SK-MEL-5 (cell line): ENCODE results near the gene ARL6IP6. TPM values are rescaled to one million over a fixed set of nuclear protein-coding genes. Genes with fewer than 3 reads are reported as not detected.
"Not testable (repeated sequence)": the region's sequence is repeated elsewhere in the genome, so short reads cannot be mapped to it uniquely, and the experiment has no call there.

Source experiments
- DNase-seq: peaks from one replicate; pipeline ENCODE4 v3.0.0-alpha.2; 2016; ENCODE audit warnings: low read depth, low spot score
- in situ Hi-C: cut with HindIII; loops from 2 replicates; pipeline ENCODE4 v1.10.0; 2016; ENCODE audit warnings: low sequenced_read_pairs, high pct_unique_total_duplicates, low pct_unique_long_range_greater_than_20kb
- total RNA-seq: library from RNA; depleted of rRNA; stranded (reverse); fragments of >200 nt; shearing (Covaris generic); gene quantifications from 2 replicates; pipeline ENCODE4 v1.2.3, GENCODE V29; 2014; rRNA removed

ARL6IP6 gene
- total RNA-seq, 1 experiment from 2014 or later: 10.8 TPM

- in situ Hi-C loops, DNase-seq: not testable (repeated sequence)
Measured at GRCh38 chr2:152763208-152763607, 44.8 kb downstream of the ARL6IP6 start.

- no peak for DNase-seq
- in situ Hi-C loops: no loop called here
Measured at GRCh38 chr2:152763651-152764050, 45.2 kb downstream of the ARL6IP6 start.

GRCh38 chr2:152766928-152767327 is 48.5 kb downstream of the ARL6IP6 start:
- DNase-seq: no peak
- in situ Hi-C loops: no loop called here

GRCh38 chr2:152781175-152781574 is 62.8 kb downstream of the ARL6IP6 start:
- in situ Hi-C loops: no loop called here
- no peak for DNase-seq

GRCh38 chr2:152782171-152782570 is 63.8 kb downstream of the ARL6IP6 start:
- DNase-seq: peak; percentile 81
- in situ Hi-C loops: no loop called here

GRCh38 chr2:152790883-152791282 is 72.5 kb downstream of the ARL6IP6 start:
- in situ Hi-C loops: no loop called here
- DNase-seq: no peak

GRCh38 chr2:152791979-152792378 is 73.6 kb downstream of the ARL6IP6 start:
- in situ Hi-C loops: no loop called here
- no peak for DNase-seq

GRCh38 chr2:152792974-152793373 is 74.6 kb downstream of the ARL6IP6 start:
- in situ Hi-C loops: no loop called here

GRCh38 chr2:152796941-152797340 is 78.5 kb downstream of the ARL6IP6 start:
- in situ Hi-C loops: no loop called here

More at GRCh38 chr2:152792974-152793373, 74.6 kb downstream of the ARL6IP6 start:
- DNase-seq: no peak

GRCh38 chr2:152804687-152805408 is 86.4 kb downstream of the ARL6IP6 start:
- in situ Hi-C loops: no loop called here
- no peak for DNase-seq

More at GRCh38 chr2:152796941-152797340, 78.5 kb downstream of the ARL6IP6 start:
- DNase-seq: no peak

- DNase-seq: no peak
- in situ Hi-C loops: no loop called here
Measured at GRCh38 chr2:152811916-152812315, 93.5 kb downstream of the ARL6IP6 start.

Other genes starting within 250 kb of the ARL6IP6 start
- 103 and 108 TPM in 2 replicates for gene PRPF40A, start 1.2 kb upstream of the ARL6IP6 start, total RNA-seq